PFSK-1 (cell line): ENCODE results near the gene RMND1.

Experiments
- POLR2AphosphoS5 ChIP-seq: IDR thresholded peaks from 2 replicates; pipeline ENCODE4 v1.6.1; 2012; ENCODE audit warnings: low read depth, mild to moderate bottlenecking, control low read depth, low read length, moderate library complexity
- TAF1 ChIP-seq: IDR thresholded peaks from 2 replicates; pipeline ENCODE4 v1.6.1; 2012; ENCODE audit warnings: low read length, control low read depth, borderline replicate concordance; ENCODE audit not compliant: insufficient read depth

GRCh38 chr6:151388997-151389617 lies 62.8 kb downstream of the RMND1 start:
- TF ChIP-seq TAF1 (no peak), POLR2AphosphoS5 (no peak)
